Fibroblast of lung (primary cell): ENCODE measurements around the gene CHST11. TPM values are rescaled to one million over a fixed set of nuclear protein-coding genes. Genes with fewer than 3 reads are reported as not detected.

Experiments
- DNase-seq, 2 donors: peaks; one replicate each; pipeline versions ENCODE4 v3.0.0 to v3.0.0-alpha.2; 2010; ENCODE audit warnings: low read depth in 2 of 2
- H2AFZ ChIP-seq: 2 replicates; pipeline ENCODE4 v1.5.1; 2012; ENCODE audit warnings: low read length, control low read depth, inconsistent platforms
- H3K27ac ChIP-seq: 2 replicates; pipeline ENCODE4 v1.5.1; 2011; ENCODE audit warnings: low read length, control low read depth; ENCODE audit not compliant: insufficient read depth
- H3K27me3 ChIP-seq: 2 replicates; pipeline ENCODE4 v1.5.1; 2011; ENCODE audit warnings: mild to moderate bottlenecking, low read length; ENCODE audit not compliant: control insufficient read depth, insufficient read depth
- H3K36me3 ChIP-seq: 2 replicates; pipeline ENCODE4 v1.5.1; 2011; ENCODE audit warnings: low read length; ENCODE audit not compliant: control insufficient read depth, insufficient read depth
- H3K4me1 ChIP-seq: 2 replicates; pipeline ENCODE4 v1.5.1; 2011; ENCODE audit warnings: low read length; ENCODE audit not compliant: control insufficient read depth, insufficient read depth; ENCODE audit errors: extremely low read depth
- H3K4me2 ChIP-seq: 2 replicates; pipeline ENCODE4 v1.5.1; 2011; ENCODE audit warnings: low read length, control low read depth; ENCODE audit not compliant: insufficient read depth; ENCODE audit errors: extremely low read depth
- H3K4me3 ChIP-seq, 4 experiments: fragments of 200-600 bp in 1 of 4; sonication (generic) in 1 of 4; replicated peaks in 1 of 4; 2 replicates each; pipeline ENCODE4 v1.5.1; 2011 to 2016; ENCODE audit warnings: low read length in 4 of 4, low read depth in 3 of 4, mild to moderate bottlenecking in 3 of 4, control low read depth in 2 of 4, inconsistent platforms in 1 of 4, mixed read lengths in 1 of 4; ENCODE audit not compliant: insufficient read depth in 1 of 4; ENCODE audit errors: control extremely low read depth in 1 of 4
- H3K79me2 ChIP-seq: 2 replicates; pipeline ENCODE4 v1.5.1; 2012; ENCODE audit warnings: mild to moderate bottlenecking, low read length, inconsistent platforms; ENCODE audit not compliant: control insufficient read depth, insufficient read depth
- H3K9ac ChIP-seq: 2 replicates; pipeline ENCODE4 v1.5.1; 2011; ENCODE audit warnings: mild to moderate bottlenecking, low read length, control low read depth; ENCODE audit not compliant: insufficient read depth
- H3K9me3 ChIP-seq: 2 replicates; pipeline ENCODE4 v1.5.1; 2012; ENCODE audit warnings: low read depth, low read length; ENCODE audit not compliant: control insufficient read depth, insufficient read depth
- H4K20me1 ChIP-seq: 2 replicates; pipeline ENCODE4 v1.5.1; 2011; ENCODE audit warnings: low read length; ENCODE audit not compliant: control insufficient read depth, insufficient read depth; ENCODE audit errors: extremely low read depth
- CTCF ChIP-seq, 2 donors: IDR thresholded peaks in 1 of 2; conservative IDR thresholded peaks in 1 of 2; 1 replicate in 1 of 2; 2 replicates in 1 of 2; pipeline ENCODE4 v1.5.1; 2011 to 2012; ENCODE audit warnings: low read length in 2 of 2, control low read depth in 1 of 2, inconsistent platforms in 1 of 2, low read depth in 1 of 2, mild to moderate bottlenecking in 1 of 2
- EZH2 ChIP-seq: IDR thresholded peaks from 2 replicates; pipeline ENCODE4 v1.5.1; 2012; ENCODE audit warnings: low read length, control low read depth, mild to moderate bottlenecking; ENCODE audit errors: missing control alignments
- polyA plus RNA-seq, 2 donors: library from polyadenylated mRNA; depleted of rRNA in 1 of 2; stranded (reverse) in 1 of 2; unstranded in 1 of 2; fragments of >200 nt; gene quantifications; 2 replicates each; pipeline ENCODE4 v1.2.1, GENCODE V29; 2011 to 2012; ENCODE audit warnings: missing spikeins in 1 of 2
- total RNA-seq: library from RNA; depleted of rRNA; stranded (reverse); fragments of >200 nt; gene quantifications from 2 replicates; pipeline ENCODE4 v1.2.1, GENCODE V29; 2014

The CHST11 gene
- total and polyA plus RNA-seq, 2 donors (not counting 1 experiment from before 2014, with no cell fraction given): 3.5 to 9.1 TPM

GRCh38 chr12:104729610-104730446 lies 273.1 kb downstream of the CHST11 start:
- no peaks in the 10 kb centered on the region for H4K20me1 ChIP-seq
- TF ChIP-seq EZH2 (no peak), CTCF (conservative IDR thresholded peaks at IDR 0.05 in 1 of 2, IDR thresholded peaks at IDR 0.05 in 1 of 2; ENCODE audit: low read depth in 1 of 2, low read length in 2 of 2) (no peak)
- H3K79me2 ChIP-seq: no peaks in the 10 kb centered on the region
- no peak overlapping the region for H3K4me3 ChIP-seq
- H2AFZ ChIP-seq: no peak overlapping the region
- no peaks in the 10 kb centered on the region for H3K27me3 ChIP-seq
- no peaks in the 10 kb centered on the region for H3K4me1 ChIP-seq
- no peak overlapping the region for H3K4me2 ChIP-seq
- no peak for DNase-seq
- no peaks in the 10 kb centered on the region for H3K9me3 ChIP-seq
- H3K27ac ChIP-seq: no peak overlapping the region
- H3K36me3 ChIP-seq: no peaks in the 10 kb centered on the region
- H3K9ac ChIP-seq: no peak overlapping the region

- Histone ChIP-seq H3K4me3 (no peak overlapping the region), H3K4me1 (peaks cover 3% of the 10 kb centered on the region), H4K20me1 (no peaks in the 10 kb centered on the region), H3K27me3 (no peaks in the 10 kb centered on the region), H3K36me3 (no peaks in the 10 kb centered on the region), H3K27ac (no peak overlapping the region), H2AFZ (no peak overlapping the region), H3K9me3 (no peaks in the 10 kb centered on the region), H3K79me2 (no peaks in the 10 kb centered on the region), H3K9ac (no peak overlapping the region), H3K4me2 (no peak overlapping the region)
- no peak for DNase-seq
- TF ChIP-seq CTCF (conservative IDR thresholded peaks at IDR 0.05 in 1 of 2, IDR thresholded peaks at IDR 0.05 in 1 of 2; ENCODE audit: low read depth in 1 of 2, low read length in 2 of 2) (no peak), EZH2 (no peak)
These were observed 274.0 kb downstream of the CHST11 start for GRCh38 chr12:104730763-104731162.

- H4K20me1 ChIP-seq: no peaks in the 10 kb centered on the region
- DNase-seq: no peak
- no peaks in the 10 kb centered on the region for H3K79me2 ChIP-seq
- no peak overlapping the region for H3K4me3 ChIP-seq
- no peaks in the 10 kb centered on the region for H3K27me3 ChIP-seq
- H3K9me3 ChIP-seq: no peaks in the 10 kb centered on the region
- no peak overlapping the region for H3K4me2 ChIP-seq
- no peak overlapping the region for H3K27ac ChIP-seq
- no peaks in the 10 kb centered on the region for H3K36me3 ChIP-seq
- H3K9ac ChIP-seq: no peak overlapping the region
- H3K4me1 ChIP-seq: peaks cover 9% of the 10 kb centered on the region
- TF ChIP-seq EZH2 (no peak), CTCF (conservative IDR thresholded peaks at IDR 0.05 in 1 of 2, IDR thresholded peaks at IDR 0.05 in 1 of 2; ENCODE audit: low read depth in 1 of 2, low read length in 2 of 2) (no peak)
- H2AFZ ChIP-seq: no peak overlapping the region
These were observed 277.0 kb downstream of the CHST11 start for GRCh38 chr12:104733717-104734175.
